Measurements from ENCODE around the gene PRR33. TPM values are rescaled to one million over a fixed set of nuclear protein-coding genes. Genes with fewer than 3 reads are reported as not detected.

Gene PRR33
- total and polyA plus RNA-seq, 10 of the 15 experiments (the other 5 are each of a cell fraction or from before 2014, with no cell fraction given) = 0.02 to 1.0 (median 0.38) TPM; not detected in 6

DNA sequence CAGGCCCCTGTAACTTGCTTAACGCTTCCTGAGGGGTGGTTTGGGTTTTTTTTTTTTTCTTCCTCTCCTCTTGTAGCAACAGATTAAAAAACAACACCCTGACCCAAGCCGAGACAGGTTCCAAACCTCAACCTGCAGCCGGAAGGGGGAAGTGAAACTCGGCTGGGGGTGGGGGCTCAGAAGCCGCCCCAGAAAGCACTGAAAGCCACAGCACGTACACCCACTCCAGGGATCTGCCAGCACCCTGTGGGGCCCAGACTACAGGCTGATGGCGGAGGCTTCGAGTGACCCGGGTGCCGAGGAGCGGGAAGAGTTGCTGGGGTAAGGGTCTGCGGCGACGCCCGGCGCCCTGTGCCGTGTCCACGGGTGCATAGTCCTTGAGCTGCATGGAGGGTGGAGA lies 38.8 kb downstream of the PRR33 start, which contains the start of gene LSP1:
LSP1 (plus strand) TSS at position 208 of the 400 bp plus-strand sequence; CDS start at position 269, 61 bp downstream.
- peak; percentile 57 for ATAC-seq
- Histone ChIP-seq H4K20me1 (ENCODE audit: control insufficient read depth, insufficient read depth) (peaks cover 15% of the 10 kb centered on the region; the same call in 1 of the 2 replicates), H3K27ac (ENCODE audit: control insufficient read depth, insufficient read depth) (peak within 1 kb of the TSS; percentile 99), H3K27me3 (replicated peaks in 1 of 2; ENCODE audit: control insufficient read depth in 2 of 2, insufficient read depth in 2 of 2, low read length in 1 of 2) (no peaks in the 10 kb centered on the region), H3K9ac (ENCODE audit: control insufficient read depth, insufficient read depth, low read length) (peak within 1 kb of the TSS; percentile 92), H3K36me3 (ENCODE audit: control insufficient read depth in 2 of 2, insufficient read depth in 2 of 2, low read length in 1 of 2) (peaks cover 1 to 3% of the 10 kb centered on the region in 2 experiments; a peak in 2 of 4 replicates), H3K4me3 (peak within 1 kb of the TSS; percentile 96), H3K4me2 (ENCODE audit: control insufficient read depth, insufficient read depth) (peak within 1 kb of the TSS; percentile 100), H2AFZ (ENCODE audit: control insufficient read depth, low read depth, low read length) (peak within 1 kb of the TSS; percentile 35), H3K9me3 (replicated peaks; ENCODE audit: control insufficient read depth, insufficient read depth, low read length) (no peaks in the 10 kb centered on the region), H3K79me2 (ENCODE audit: control insufficient read depth, insufficient read depth, low read length) (peaks cover 57% of the 10 kb centered on the region), H3K4me1 (ENCODE audit: control insufficient read depth, insufficient read depth, low read length) (peaks cover 60% of the 10 kb centered on the region)
- POLR2A ChIA-PET = interaction anchor here (0.9 kb wide), 1 partner anchor 95 kb away, joined by 3 read pairs; the partner anchor contains the start of gene MRPL23
- RAD21 ChIA-PET (ENCODE audit: unreplicated experiment) = interaction anchor here (1.2 to 1.4 kb wide), 2 partner anchors 14 to 83 kb away, joined by 3 to 5 read pairs; partner anchors contain the start of gene TNNI2
- WGBS (ENCODE audit: insufficient coverage, insufficient replicate concordance, low lambda C conversion rate, missing lambda C conversion rate) = under 1% methylated on average over 18 of the region's 18 CpGs
- BruUV-seq (replicated peaks) = no TSS peak
- FAIRE-seq = peak; percentile 81
- intact Hi-C loops (cut with micrococcal nuclease; ENCODE audit: unreplicated experiment) = loop anchor here (5.0 kb wide), 2 partner anchors 529 to 549 kb away; partner anchors contain the start of gene TSSC4
- CTCF ChIA-PET = interaction anchor here (0.6 to 5.5 kb wide), 6 partner anchors 14 to 298 kb away, joined by 3 to 23 read pairs (median 4); partner anchors contain the start of gene TNNI2
- in situ Hi-C loops (cut with MboI) = loop anchor here (5.0 to 10.0 kb wide), 2 partner anchors 529 to 1008 kb away; partner anchors contain the start of genes POLR2L and TSPAN4
- SMC1A ChIA-PET (ENCODE audit: uncharacterized antibody, unreplicated experiment) = interaction anchor here (1.2 to 2.6 kb wide), 3 partner anchors 10 to 149 kb away, joined by 3 to 7 read pairs (median 3); no protein-coding TSS in a partner anchor
- DNase-seq (ENCODE audit: low read depth, low spot score) = peak; percentile 92
- peak; percentile 97 to 98 for TF ChIP-seq EP300 (IDR thresholded peaks at IDR 0.05; ENCODE audit: borderline replicate concordance in 1 of 2, control insufficient read depth in 1 of 2, low read depth in 2 of 2, low read length in 2 of 2)
- no peak for TF ChIP-seq MTA3 (IDR thresholded peaks at IDR 0.05; ENCODE audit: borderline replicate concordance, low read length)
- TF ChIP-seq, protein P1, sequence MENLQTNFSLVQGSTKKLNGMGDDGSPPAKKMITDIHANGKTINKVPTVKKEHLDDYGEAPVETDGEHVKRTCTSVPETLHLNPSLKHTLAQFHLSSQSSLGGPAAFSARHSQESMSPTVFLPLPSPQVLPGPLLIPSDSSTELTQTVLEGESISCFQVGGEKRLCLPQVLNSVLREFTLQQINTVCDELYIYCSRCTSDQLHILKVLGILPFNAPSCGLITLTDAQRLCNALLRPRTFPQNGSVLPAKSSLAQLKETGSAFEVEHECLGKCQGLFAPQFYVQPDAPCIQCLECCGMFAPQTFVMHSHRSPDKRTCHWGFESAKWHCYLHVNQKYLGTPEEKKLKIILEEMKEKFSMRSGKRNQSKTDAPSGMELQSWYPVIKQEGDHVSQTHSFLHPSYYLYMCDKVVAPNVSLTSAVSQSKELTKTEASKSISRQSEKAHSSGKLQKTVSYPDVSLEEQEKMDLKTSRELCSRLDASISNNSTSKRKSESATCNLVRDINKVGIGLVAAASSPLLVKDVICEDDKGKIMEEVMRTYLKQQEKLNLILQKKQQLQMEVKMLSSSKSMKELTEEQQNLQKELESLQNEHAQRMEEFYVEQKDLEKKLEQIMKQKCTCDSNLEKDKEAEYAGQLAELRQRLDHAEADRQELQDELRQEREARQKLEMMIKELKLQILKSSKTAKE (IDR thresholded peaks at IDR 0.05; ENCODE audit: low read depth, poor library complexity, severe bottlenecking) = peak; percentile 98
- TF ChIP-seq, protein P2, sequence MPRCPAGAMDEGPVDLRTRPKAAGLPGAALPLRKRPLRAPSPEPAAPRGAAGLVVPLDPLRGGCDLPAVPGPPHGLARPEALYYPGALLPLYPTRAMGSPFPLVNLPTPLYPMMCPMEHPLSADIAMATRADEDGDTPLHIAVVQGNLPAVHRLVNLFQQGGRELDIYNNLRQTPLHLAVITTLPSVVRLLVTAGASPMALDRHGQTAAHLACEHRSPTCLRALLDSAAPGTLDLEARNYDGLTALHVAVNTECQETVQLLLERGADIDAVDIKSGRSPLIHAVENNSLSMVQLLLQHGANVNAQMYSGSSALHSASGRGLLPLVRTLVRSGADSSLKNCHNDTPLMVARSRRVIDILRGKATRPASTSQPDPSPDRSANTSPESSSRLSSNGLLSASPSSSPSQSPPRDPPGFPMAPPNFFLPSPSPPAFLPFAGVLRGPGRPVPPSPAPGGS (IDR thresholded peaks at IDR 0.05; ENCODE audit: borderline replicate concordance, insufficient read depth, low read depth, low read length, poor library complexity, severe bottlenecking) = peak; percentile 93
- TF ChIP-seq SP1 (IDR thresholded peaks at IDR 0.05; ENCODE audit: low read depth, low read length) = peak; percentile 92
- TF ChIP-seq, protein P3, sequence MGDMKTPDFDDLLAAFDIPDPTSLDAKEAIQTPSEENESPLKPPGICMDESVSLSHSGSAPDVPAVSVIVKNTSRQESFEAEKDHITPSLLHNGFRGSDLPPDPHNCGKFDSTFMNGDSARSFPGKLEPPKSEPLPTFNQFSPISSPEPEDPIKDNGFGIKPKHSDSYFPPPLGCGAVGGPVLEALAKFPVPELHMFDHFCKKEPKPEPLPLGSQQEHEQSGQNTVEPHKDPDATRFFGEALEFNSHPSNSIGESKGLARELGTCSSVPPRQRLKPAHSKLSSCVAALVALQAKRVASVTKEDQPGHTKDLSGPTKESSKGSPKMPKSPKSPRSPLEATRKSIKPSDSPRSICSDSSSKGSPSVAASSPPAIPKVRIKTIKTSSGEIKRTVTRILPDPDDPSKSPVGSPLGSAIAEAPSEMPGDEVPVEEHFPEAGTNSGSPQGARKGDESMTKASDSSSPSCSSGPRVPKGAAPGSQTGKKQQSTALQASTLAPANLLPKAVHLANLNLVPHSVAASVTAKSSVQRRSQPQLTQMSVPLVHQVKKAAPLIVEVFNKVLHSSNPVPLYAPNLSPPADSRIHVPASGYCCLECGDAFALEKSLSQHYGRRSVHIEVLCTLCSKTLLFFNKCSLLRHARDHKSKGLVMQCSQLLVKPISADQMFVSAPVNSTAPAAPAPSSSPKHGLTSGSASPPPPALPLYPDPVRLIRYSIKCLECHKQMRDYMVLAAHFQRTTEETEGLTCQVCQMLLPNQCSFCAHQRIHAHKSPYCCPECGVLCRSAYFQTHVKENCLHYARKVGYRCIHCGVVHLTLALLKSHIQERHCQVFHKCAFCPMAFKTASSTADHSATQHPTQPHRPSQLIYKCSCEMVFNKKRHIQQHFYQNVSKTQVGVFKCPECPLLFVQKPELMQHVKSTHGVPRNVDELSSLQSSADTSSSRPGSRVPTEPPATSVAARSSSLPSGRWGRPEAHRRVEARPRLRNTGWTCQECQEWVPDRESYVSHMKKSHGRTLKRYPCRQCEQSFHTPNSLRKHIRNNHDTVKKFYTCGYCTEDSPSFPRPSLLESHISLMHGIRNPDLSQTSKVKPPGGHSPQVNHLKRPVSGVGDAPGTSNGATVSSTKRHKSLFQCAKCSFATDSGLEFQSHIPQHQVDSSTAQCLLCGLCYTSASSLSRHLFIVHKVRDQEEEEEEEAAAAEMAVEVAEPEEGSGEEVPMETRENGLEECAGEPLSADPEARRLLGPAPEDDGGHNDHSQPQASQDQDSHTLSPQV (IDR thresholded peaks at IDR 0.05) = no peak
- no peak; the same call in 1 of the 2 replicates for TF ChIP-seq HCFC1 (IDR thresholded peaks at IDR 0.05; ENCODE audit: low read length)
- TF ChIP-seq FOXK2 (IDR thresholded peaks at IDR 0.05) = 0 out of 2 replicates have a peak, but pooled peaks have one; percentile 31
- TF ChIP-seq BCL11A (IDR thresholded peaks at IDR 0.05; ENCODE audit: low read depth, low read length) = peak; percentile 98
- TF ChIP-seq ESRRA (IDR thresholded peaks at IDR 0.05; ENCODE audit: low read length) = 0 out of 2 replicates have a peak, but pooled peaks have one; percentile 59
- no peak for TF ChIP-seq KDM1A (IDR thresholded peaks at IDR 0.05; ENCODE audit: borderline replicate concordance)
